OCI-LY3 (cell line): Measurements from ENCODE around the gene SYT7.
A peak's percentile ranks its signal among the peaks of the same experiment; 100 is the strongest.

Source experiments
- H2AFZ ChIP-seq: fragments of 200-600, 300-600 bp; shearing (Covaris generic); 2 replicates; pipeline ENCODE4 v1.6.0; 2014; ENCODE audit warnings: antibody characterized with exemption, low read depth, low read length
- H3K27ac ChIP-seq: fragments of 200-600, 300-600 bp; sonication (generic); 2 replicates; pipeline ENCODE4 v1.5.1; 2014; ENCODE audit warnings: mild to moderate bottlenecking, low read length, moderate library complexity, mixed read lengths
- H3K27me3 ChIP-seq: fragments of 200-600, 300-600 bp; sonication (generic); 2 replicates; pipeline ENCODE4 v1.6.1; 2014; ENCODE audit warnings: low read depth, low read length, mixed read lengths
- H3K36me3 ChIP-seq: fragments of 200-600, 300-600 bp; sonication (generic); replicated peaks from 2 replicates; pipeline ENCODE3; 2014; ENCODE audit warnings: low read depth, low read length, mixed read lengths
- H3K4me1 ChIP-seq: fragments of 300-600, 200-600 bp; sonication (generic); 2 replicates; pipeline ENCODE4 v1.6.1; 2014; ENCODE audit warnings: low read length, mixed read lengths
- H3K4me2 ChIP-seq: fragments of 200-600, 300-600 bp; sonication (generic); 2 replicates; pipeline ENCODE4 v1.6.1; 2014; ENCODE audit warnings: low read length, mixed read lengths
- H3K4me3 ChIP-seq: fragments of 300-600, 200-600 bp; sonication (generic); 2 replicates; pipeline ENCODE4 v1.5.1; 2014; ENCODE audit warnings: antibody characterized with exemption, mild to moderate bottlenecking, low read length, moderate library complexity
- H3K79me2 ChIP-seq: fragments of 300-600, 200-600 bp; shearing (Covaris generic); 2 replicates; pipeline ENCODE4 v1.6.1; 2014; ENCODE audit warnings: mild to moderate bottlenecking, low read length, mixed read lengths
- H3K9ac ChIP-seq: fragments of 300-600, 200-600 bp; shearing (Covaris generic); 2 replicates; pipeline ENCODE4 v1.6.0; 2014; ENCODE audit warnings: mild to moderate bottlenecking, low read length, moderate library complexity
- H3K9me3 ChIP-seq: fragments of 200-600, 300-600 bp; shearing (Covaris generic); 2 replicates; pipeline ENCODE4 v1.6.1; 2014; ENCODE audit warnings: low read length, mixed read lengths; ENCODE audit not compliant: insufficient read depth
- H4K20me1 ChIP-seq: fragments of 200-600, 300-600 bp; sonication (generic); 2 replicates; pipeline ENCODE4 v1.6.1; 2016; ENCODE audit warnings: low read length, mixed read lengths; ENCODE audit not compliant: insufficient read depth
- CTCF ChIP-seq: fragments of 200-600, 300-600 bp; sonication (generic); IDR thresholded peaks from 2 replicates; pipeline ENCODE4 v1.5.1; 2014; ENCODE audit warnings: antibody characterized with exemption, low read length, low read depth
- EZH2phosphoT487 ChIP-seq: fragments of 200-600 bp; shearing (Covaris generic); IDR thresholded peaks from 2 replicates; pipeline ENCODE4 v1.6.1; 2018; ENCODE audit warnings: antibody characterized with exemption, mixed run types, low read depth

SYT7 gene

GRCh38 chr11:61581030-61581928 is at the start of gene SYT7:
Gene SYT7, minus strand, starts transcription at chr11:61581076. Its CDS starts 256 bp downstream, at chr11:61580820.
- Histone ChIP-seq H3K27ac (no peak within 1 kb of the TSS), H2AFZ (0 out of 2 replicates have a peak within 1 kb of the TSS, but pooled peaks have one; percentile 56), H3K4me3 (peak within 1 kb of the TSS; percentile 60), H4K20me1 (no peaks in the 10 kb centered on the region), H3K4me1 (no peaks in the 10 kb centered on the region), H3K4me2 (peak within 1 kb of the TSS; percentile 33; the same call in 1 of the 2 replicates), H3K79me2 (no peaks in the 10 kb centered on the region), H3K36me3 (no peaks in the 10 kb centered on the region), H3K9me3 (no peaks in the 10 kb centered on the region), H3K27me3 (peaks cover 15% of the 10 kb centered on the region), H3K9ac (no peak within 1 kb of the TSS)
- TF ChIP-seq CTCF (no peak), EZH2phosphoT487 (no peak)

GRCh38 chr11:61630089-61630488 is 49.2 kb upstream of the SYT7 start:
- Histone ChIP-seq H3K4me1 (no peaks in the 10 kb centered on the region), H3K27ac (no peak overlapping the region), H3K36me3 (no peaks in the 10 kb centered on the region), H3K9ac (no peak overlapping the region), H3K9me3 (no peaks in the 10 kb centered on the region), H3K27me3 (peaks cover 15% of the 10 kb centered on the region), H3K79me2 (no peaks in the 10 kb centered on the region), H4K20me1 (no peaks in the 10 kb centered on the region), H3K4me2 (no peak overlapping the region), H2AFZ (no peak overlapping the region), H3K4me3 (no peak overlapping the region)
- no peak for TF ChIP-seq EZH2phosphoT487
- TF ChIP-seq CTCF, result no peak

GRCh38 chr11:61629082-61629833 is 48.4 kb upstream of the SYT7 start:
- no peaks in the 10 kb centered on the region for H3K36me3 ChIP-seq
- no peak overlapping the region for H3K4me3 ChIP-seq
- no peaks in the 10 kb centered on the region for H3K9me3 ChIP-seq
- H3K27me3 ChIP-seq, result peaks cover 15% of the 10 kb centered on the region
- no peak overlapping the region for H3K4me2 ChIP-seq
- no peaks in the 10 kb centered on the region for H3K79me2 ChIP-seq
- no peak for TF ChIP-seq EZH2phosphoT487
- TF ChIP-seq CTCF, result no peak
- no peak overlapping the region for H2AFZ ChIP-seq
- no peak overlapping the region for H3K9ac ChIP-seq
- H3K27ac ChIP-seq, result no peak overlapping the region
- H4K20me1 ChIP-seq, result no peaks in the 10 kb centered on the region
- no peaks in the 10 kb centered on the region for H3K4me1 ChIP-seq

GRCh38 chr11:61628662-61628970 is 47.7 kb upstream of the SYT7 start:
- Histone ChIP-seq H3K9me3 (no peaks in the 10 kb centered on the region), H4K20me1 (no peaks in the 10 kb centered on the region), H3K36me3 (no peaks in the 10 kb centered on the region), H3K27ac (no peak overlapping the region), H3K4me3 (no peak overlapping the region), H3K79me2 (no peaks in the 10 kb centered on the region), H2AFZ (no peak overlapping the region), H3K4me2 (no peak overlapping the region), H3K9ac (no peak overlapping the region), H3K4me1 (no peaks in the 10 kb centered on the region), H3K27me3 (peaks cover 15% of the 10 kb centered on the region)
- TF ChIP-seq EZH2phosphoT487 (no peak), CTCF (no peak)
